Measurements from ENCODE around the gene DDX19B.
"Not testable (repeated sequence)": the region's sequence is repeated elsewhere in the genome, so short reads cannot be mapped to it uniquely, and the experiment has no call there.

The DDX19B gene

DNA sequence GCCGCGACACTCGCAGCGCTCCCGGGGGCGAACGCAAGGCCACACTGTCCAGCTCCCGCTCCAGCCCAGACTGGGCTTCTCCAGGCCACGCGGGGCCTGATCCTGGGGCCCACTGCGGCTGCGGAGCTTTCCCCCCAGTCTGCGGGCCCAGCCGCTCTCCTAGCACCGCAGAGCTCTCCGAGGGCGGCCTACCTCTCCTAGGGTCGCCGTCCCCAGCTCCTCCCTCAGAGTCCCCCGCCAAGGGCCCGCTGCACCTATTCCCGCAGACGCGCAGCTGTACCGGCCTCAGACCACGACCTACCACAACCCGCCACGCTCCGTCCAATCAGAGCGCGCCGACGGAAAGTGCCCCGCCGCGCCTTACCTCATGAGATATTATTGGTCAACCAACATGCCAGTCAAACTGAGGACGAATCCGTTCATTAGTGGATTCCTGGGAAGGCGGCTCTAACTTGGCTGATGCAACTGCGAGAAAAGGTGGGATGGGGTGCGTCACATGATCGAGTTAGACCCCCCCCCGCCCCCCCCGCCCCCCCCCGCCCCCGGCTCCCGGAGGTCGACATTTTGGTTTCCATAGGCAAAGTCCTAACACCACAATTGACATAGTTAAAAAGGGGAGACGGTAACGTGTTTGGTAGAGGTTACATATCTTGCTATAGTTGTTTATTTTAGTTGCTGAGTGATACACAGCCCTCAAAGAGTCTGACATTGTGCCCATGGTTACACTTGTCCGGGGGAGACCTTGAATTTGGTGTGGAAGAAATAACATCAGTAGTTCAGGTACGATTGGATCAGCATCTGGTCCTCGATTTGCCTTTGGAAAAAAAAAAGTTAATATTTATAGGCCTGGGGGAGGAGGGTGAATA, 9.5 kb upstream of the DDX19B start, which contains the start of gene AARS1:
AARS1 (minus strand) TSS at position 278 of the 866 bp plus-strand sequence. CDS start 6,743 bp downstream, outside the sequence.
- DNase-seq = peak; percentile 98

DNA sequence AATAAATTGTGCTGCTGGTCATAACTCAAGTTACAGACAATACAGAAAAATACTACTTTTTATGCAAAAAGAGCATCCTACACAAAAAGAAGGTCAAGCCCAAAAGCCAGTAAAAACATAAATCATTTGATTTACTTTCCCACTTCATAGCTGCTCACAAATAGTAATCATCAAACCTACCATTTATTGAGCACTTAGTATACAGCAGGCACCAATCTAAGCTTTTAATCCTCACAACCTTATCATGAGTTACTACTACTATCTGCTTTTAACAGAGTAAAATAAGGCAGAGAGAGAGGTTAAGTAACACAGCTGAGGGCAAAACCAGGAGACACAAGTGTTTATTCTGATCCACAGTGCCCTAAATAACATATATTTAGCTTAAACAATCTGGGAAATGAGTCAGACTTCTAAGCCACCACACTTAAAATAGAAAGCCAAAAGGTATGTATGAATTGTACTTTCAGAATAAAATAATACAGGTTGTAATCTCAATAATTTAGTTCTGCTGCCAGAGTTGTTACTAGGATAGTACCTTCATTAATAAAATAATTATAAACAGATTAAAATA, 8.0 kb upstream of the DDX19B start:
- DNase-seq = no peak

DNA sequence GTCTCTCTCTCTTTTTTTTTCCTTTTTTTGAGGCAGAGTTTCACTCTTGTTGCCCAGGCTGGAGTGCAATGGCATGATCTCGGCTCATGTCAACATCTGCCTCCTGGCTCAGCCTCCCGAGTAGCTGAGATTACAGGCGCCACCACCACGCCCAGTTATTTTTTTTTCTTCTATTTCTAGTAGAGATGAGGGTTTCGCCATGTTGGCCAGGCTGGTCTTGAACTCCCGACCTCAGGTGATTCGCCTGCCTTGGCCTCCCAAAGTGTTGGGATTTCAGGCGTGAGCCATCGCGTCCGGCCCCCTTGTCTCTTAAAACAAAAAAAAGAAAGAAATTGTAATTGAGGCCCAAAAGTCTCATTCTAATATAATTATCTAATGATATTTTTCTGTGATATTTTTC, 6.8 kb upstream of the DDX19B start:
- DNase-seq = not testable (repeated sequence)

DNA sequence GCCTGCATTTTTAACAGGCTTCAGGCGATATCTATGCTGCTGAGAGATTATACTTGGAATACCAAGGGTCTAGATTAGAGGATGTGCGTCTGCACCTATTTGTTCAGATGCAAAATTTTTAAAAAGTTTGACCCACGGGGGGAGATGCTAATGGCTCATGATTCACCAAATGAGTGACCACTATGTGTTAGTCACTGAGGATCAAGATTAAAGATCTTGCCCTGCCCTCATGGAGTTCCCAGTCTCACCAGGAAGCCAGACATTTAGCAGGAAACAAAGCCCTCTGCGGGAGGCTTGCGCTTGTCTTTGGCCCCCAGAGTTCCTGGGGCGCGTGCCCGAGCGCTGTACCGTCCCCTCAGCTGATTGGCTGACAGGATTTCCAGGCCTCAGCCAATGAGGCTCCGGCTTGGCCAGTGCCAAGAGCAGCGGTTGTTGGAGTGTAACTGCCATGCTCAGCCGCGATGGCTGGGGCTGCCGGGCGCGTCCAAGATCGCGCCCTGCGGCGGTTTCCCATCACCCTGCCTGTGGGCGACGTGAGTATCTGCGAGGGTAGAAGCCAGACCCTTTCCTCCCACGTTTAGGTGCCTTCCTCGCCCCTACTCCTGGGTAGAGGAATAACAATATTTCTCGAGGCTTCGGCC, 4.5 kb upstream of the DDX19B start:
- DNase-seq = no peak

DNA sequence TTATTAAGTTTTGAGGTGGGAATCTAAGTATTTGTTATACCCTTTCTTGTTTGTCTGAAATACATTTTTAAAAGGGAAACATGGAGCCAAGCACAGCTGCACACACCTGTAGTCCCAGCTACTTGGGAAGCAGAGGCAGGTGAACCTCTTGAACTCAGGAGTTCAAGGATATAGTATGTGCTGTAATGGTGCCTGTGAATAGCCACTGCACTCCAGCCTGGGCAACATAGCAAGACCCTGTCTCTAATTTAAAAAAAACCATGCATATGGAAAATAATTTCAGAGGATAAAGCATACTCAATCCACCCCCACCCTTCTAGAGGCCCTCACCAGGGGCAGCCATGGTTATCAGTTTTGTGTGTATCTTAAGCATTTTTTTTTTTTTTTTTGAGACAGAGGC, 3.4 kb upstream of the DDX19B start:
- DNase-seq = no peak

DNA sequence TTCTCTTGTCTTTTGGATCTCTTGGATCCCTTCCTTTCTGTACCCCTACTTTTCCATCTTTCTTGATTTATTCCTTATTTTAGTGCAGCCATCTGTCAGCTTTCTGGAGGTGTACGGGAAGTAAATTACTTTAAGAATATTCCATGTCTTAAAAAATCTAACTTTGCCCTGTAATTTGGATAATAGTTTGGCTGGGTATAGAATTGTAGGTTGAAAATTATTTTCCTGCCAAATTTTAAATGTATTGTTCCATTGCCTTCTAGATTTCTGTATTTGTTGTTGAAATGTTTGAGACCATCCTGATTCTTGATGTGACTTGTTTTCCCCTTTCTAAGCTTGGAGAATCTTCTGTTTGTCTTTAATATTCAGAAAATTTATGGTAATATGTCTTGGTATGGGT, 2.1 kb downstream of the DDX19B start:
- no peak for DNase-seq

DNA sequence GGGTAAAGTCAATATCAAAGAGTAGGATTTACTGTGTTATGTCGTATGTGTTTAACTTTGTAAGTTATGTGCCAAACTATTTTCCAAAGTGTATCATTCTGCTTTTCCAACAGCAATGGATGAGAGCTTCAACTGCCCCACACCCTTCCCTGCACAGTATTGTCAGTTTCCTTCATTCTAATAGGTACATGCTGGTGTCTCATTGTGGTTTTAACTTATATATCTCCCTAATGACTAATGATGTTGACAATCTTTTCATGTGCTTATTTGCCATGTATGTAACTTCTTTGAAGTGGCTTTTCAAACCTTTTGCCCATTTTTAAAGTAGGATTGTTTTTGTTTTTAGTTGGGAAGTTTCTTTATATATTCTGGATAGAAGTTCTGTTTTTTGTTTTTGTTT, 3.8 kb downstream of the DDX19B start:
- no peak for DNase-seq

DNA sequence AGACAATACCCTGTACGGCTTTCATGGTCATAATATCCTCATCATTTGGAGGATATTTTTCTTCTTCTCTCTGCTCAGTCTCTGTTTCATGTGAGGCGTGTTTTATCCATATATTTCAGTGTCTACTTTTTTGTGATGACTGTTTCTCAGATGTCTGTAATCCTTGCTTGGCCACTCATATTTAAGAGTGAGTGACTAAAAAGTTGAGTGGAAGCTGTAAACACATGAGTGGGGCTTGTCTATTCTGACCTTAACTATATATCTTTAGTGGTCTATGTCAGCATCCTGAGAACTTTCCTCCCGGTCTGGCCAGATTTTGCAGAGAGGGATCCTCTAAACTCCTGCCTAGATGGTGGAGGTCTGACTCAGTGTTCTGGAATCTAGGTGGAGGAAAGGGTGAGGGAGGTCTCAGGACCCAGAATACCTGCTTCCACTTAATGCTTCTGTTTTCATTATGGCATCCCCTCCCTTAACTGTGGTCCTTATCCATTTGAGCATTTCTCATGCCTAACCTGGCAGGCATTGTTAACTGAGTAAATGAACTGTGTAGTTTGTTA, 6.0 kb downstream of the DDX19B start:
- DNase-seq = no peak

DNA sequence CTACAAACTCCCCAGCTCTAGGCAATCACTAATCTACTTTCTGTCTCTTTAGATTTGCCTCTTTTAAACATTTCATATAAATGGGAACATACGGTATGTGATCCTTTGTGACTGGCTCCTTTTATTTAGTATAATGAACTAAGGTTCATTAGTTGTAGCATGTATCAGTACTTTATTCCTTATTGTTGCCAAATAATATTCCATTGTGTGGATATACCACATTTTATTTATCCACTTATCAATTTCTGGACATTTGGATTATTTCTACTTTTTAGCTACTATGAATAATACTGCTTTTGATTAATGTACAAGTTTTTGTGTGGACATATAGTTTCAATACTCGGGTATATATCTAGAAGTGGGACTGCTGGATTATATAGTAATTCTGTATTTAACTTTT, 7.9 kb downstream of the DDX19B start:
- no peak for DNase-seq

DNA sequence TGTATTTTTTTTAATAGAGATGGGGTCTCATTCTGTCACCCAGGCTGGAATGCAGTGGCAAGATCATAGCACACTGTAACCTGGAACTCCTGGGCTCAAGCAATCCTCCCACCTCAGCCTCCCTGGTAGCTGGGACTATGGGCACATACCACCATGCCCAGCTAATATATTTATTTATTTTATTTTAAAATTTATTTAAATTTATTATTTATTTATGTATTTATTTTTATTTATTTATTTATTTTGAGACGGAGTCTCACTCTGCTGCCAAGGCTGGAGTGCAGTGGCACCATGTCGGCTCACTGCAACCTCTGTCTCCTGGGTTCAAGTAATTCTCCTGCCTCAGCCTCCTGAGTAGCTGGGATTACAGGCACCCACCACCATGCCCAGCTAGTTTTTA, 8.7 kb downstream of the DDX19B start:
- not testable (repeated sequence) for DNase-seq

DNA sequence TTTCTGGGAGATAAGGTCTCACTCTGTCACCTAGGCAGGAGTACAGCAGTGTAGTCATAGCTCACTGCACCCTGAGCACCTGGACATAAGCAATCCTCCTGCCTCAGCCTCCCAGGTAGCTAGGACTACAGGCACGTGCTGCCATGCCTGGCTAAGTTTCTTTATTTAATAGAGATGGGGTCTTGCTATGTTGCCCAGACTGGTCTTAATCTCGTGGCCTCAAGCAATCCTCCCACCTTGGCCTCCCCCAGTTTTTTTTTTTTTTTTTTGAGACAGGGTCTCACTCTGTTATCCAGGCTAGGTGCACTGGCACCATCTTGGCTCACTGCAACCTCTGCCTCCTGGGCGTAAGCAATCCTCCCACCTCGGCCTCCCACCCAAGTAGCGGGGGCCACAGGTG, 21.1 kb downstream of the DDX19B start:
- no peak for DNase-seq

DNA sequence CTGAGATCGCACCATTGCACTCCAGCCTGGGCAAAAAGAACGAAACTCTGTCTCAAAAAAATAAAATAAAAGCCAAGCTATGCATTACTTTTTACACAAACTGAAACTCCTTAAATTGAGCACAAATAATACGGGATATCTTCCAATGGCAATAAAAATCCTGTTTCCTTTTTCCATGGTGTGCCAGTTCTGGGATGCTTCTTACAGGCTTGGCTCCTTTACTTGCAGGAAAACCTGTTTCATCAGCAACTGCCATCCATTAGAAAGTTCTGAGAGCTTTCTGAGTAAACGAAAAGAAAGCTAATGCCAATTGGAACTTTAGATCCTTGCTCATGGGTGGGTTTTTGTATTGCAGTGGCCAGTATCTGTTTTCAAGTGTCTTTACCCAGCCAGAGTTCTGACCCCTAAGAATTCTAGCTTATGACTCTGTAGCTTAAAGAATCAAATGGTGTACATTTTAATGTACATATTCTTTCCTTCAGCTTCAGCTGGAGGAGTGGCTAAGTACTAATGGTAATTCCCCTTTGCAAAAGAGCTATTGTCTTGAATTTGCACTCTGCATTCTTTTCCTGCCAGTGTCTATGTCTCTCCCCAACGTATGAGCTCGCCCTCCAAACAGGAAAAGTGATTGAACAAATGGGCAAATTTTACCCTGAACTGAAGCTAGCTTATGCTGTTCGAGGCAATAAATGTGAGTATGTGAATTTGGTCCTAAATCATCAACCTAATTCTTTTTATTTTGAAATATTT, 26.2 kb downstream of the DDX19B start:
- no peak for DNase-seq

DNA sequence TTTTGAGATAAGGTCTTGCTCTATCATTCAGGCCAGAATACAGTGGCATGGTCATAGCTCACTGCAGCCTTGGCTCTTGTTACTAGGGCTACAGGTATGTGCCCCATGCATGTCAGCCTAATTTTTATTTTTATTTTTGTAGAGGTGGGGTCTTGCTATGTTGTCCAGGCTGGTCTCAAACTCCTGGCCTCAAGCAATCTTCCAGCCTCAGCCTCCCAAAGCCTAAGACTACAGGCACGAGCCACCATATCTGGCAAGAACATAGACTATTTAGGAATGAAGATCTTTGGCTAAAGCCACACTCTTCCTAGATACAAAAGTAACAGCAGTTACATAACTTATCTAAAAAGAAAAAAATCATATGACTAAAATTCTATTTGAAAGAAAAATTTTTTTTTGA, 32.1 kb downstream of the DDX19B start:
- DNase-seq = no peak

DNA sequence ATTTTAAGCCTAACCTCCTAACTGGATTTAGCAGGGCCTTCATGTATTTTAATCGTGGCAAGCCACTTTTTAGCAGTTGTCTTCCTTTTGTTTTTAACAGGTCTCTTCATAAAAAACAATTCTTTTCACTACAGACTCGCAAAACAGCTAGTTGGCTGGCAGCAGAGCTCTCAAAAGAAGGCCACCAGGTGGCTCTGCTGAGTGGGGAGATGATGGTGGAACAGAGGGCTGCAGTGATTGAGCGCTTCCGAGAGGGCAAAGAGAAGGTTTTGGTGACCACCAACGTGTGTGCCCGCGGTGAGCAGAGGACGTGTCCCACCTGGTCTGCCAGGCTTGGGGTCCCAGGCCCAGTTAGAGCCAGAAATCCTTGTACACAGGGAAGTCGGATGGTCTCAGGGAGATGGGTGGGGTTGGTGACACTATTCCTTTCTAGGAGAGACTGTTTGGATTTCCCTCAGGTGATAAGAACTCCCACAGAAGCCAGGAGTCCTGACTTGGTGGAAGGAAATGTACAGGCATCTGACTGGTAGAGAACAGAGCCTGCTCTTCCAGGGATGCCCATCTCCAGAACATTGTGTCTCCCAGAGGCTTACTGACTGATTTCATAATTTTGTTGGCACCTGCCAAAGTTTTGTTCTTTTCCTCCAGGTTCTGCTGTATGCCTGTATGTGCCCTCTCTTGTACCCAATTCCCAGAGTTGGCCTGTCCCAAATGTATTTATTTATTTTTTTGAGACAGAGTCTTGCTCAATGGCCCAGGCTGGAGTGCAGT, 32.8 kb downstream of the DDX19B start:
- DNase-seq = no peak

DNA sequence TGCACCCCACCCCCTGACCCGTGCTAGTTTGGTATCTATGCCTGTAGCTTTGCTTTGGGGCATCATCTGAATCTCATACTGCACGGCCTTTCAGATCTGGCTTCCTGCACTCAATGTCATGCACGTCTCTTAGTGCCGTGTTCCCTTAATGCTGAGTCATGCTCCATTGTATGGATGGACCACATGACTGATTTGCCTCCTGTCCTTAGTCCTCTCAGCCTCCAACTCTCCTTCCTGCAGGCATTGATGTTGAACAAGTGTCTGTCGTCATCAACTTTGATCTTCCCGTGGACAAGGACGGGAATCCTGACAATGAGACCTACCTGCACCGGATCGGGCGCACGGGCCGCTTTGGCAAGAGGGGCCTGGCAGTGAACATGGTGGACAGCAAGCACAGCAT, 33.7 kb downstream of the DDX19B start:
- DNase-seq = not testable (repeated sequence)

DNA sequence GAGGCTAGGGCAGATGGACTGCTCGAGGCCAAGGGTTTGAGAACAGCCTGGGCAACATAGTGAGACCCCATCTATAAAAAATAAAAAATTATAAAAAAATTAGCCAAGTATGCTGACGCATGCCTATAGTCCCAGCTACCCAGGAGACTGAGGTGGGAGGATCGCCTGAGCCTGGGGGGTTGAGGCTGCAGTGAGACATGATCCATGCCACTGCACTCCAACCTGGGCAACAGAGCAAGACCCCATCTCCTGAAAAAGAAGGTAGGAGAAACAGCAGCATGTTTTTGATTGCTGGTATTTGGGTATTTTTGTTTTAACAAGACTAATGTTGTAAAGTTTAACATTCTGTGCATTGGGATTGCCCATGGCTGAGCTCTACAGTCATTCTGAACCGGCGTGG, 38.8 kb downstream of the DDX19B start:
- no peak for DNase-seq

DNA sequence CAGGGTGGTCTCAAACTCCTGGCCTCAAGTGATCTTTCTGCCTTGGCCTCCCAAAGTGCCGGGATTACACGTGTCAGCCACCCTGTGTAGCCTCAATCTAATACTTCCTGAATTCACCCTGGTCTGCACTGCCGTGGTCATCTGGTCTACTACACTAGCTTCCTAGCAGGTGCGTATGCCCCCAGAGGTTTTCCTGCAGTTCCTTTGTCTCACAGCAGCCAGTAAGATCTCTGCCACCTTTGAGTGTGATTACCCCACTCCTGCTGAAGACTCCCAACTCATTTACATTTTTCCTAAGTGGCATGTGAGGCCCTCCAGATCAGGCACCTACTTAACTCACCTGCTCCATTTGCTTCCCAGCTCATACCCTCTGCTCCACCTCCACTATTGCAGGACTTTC, 42.6 kb downstream of the DDX19B start:
- DNase-seq = no peak

DNA sequence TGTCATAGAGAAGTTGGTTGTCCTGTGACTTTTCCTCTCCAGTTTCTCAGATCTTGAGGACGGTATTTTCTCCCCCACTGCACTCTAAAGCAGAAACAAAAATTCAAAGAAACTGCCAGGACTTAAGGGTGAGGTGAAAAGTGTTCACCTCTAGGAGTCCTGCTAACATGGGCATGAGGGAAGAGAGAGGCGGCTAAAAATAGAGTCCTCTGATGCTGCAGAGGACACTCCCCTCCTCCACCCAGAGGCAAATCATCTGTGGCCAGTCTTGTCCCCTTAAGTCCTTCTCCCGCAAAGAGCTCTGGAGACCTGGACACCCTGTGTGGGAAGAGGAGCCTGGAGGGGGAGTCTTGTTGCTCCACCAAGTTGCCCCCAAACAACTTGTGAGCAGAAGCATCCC, 43.0 kb downstream of the DDX19B start:
- no peak for DNase-seq

DNA sequence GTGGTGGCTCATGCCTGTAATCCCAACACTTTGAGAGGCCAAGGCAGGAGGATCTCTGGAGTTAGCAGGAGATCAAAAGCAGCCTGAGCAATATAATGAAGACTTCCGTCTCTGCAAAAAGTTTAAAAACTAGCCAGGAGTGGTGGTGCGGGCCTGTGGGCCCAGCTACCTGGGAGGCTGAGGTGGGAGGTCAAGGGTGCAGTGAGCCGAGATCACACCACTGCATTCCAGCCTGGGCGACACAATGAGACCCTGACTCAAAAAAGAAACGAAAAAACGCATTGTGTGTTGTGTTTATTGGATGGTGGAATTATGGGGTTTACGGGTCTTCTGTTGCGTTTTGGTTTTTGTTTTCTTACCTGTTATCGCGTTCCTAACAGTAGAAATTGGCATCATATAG, 46.9 kb downstream of the DDX19B start:
- DNase-seq = no peak

DNA sequence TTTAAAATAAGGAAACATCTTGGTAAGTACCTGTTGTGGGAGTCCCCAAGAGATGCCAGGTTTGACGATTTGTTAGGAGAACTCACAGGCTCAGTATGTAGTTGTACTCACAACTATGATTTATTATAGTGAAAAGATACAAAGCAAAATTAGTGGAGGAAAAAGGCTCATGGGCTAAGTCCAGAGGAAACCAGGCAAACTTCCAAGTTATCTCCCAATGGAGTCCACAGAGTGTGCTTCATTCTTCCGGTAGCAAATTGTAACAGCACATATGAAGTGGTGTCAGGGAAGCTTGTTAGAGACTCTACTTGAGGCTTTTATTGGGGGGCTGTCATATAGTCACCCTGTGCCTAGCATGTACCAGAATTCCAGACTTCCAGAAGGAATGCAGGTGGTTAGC, 50.0 kb downstream of the DDX19B start:
- DNase-seq = no peak

DNA sequence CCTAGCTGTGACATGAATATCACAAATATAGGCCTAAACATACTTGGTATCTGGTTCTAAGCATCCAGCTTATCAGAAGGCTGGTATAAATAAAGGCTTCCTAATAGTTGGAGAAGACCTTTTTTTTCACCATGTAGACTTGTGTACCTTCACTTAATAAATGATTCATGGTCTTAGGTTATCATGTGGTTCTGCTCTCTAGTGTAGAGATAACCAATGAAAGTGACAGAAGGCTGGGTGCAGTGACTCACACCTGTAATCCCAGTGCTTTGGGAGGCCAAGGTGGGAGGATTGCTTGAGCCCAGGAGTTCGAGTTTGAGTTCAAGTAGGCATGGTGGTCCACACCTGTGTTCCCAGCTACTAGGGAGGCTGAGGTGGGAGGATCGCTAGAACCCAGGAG, 50.8 kb downstream of the DDX19B start:
- no peak for DNase-seq

DNA sequence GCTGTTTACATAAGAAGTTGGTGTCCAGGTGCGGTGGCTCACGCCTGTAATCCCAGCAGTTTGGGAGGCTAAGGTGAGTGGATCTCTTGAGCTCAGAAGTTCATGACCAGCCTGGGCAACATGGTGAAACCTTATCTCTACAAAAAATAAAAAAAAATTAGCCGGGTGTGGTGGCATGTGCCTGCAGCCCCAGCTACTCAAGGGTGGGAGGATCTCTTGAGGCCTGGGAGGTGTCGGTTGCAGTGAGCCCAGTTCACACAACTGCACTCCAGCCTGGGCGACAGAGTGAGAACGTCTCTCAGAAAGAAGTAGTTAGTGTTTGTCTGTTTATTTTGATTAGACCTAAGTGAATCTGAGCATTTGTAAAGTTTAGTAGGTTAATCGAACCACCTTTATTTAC, 60.6 kb downstream of the DDX19B start:
- no peak for DNase-seq

Measured in NCI-H2107 (cell line).